HG02938 (cell line): Measurements from ENCODE around the gene C18orf63.

ENCODE experiments used
- ATAC-seq: cut with Tn5 transposase; IDR thresholded peaks from one replicate; pipeline ENCODE4 v1.9.1; 2021; ENCODE audit warnings: mild to moderate bottlenecking, moderate library complexity; ENCODE audit not compliant: unreplicated experiment

The C18orf63 gene

DNA sequence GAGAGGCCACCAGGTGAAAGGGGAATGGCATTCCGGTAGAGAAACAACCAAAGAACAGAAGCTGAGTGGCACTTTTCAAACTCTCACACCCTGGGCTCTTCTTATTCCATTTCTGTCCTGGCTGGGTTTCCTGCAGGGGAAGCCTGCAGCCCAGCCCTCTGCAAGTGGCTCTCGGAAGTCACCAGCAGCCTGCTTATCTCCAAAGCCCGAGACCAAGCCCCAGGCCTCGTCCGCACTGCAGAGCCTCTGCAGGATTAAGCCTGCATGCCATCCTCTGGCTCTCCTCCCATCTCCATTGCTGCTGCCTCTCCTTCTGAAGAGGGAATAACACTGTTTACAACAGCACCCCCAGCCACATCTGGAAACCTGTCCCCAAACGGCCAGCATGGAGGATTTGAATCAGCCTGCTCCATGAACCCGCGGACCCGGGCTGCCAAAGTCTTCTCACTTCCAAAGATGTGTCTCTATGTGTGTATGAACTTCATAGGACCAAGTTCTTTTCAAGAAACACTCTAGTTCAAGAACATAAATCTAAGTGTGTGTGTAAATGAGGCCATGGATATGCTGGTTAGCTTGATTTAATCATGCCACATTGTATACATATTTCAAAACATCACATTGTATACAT, 87.3 kb downstream of the C18orf63 start:
- ATAC-seq: no peak

DNA sequence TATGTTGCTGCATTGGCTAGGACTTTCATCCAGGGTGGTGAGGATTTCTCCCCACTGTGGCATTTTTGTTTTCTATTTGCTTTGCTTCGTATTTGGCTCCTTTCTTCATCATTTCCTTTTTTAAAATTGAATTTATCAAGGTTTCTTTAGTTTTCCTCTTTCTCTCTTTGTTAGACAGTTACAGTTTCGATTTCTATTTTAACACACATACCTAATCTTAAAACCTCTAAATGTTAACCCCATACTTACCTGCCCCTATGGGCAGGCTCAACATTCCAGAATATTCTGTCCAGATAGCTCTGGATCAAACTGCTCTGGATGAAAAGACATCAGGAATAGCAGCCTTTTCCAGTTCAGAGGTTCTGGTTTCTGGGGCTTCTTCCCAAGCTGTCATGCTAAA, 92.2 kb downstream of the C18orf63 start:
- no peak for ATAC-seq
